HG03280 (cell line): ENCODE results near the gene PPP2R3C.
A peak's percentile ranks its signal among the peaks of the same experiment; 100 is the strongest.
"Not testable (repeated sequence)": the region's sequence is repeated elsewhere in the genome, so short reads cannot be mapped to it uniquely, and the experiment has no call there.

Experiments used
- ATAC-seq: cut with Tn5 transposase; IDR thresholded peaks from one replicate; pipeline ENCODE4 v1.9.1; 2021; ENCODE audit warnings: mild to moderate bottlenecking, moderate library complexity; ENCODE audit not compliant: unreplicated experiment

PPP2R3C gene

DNA sequence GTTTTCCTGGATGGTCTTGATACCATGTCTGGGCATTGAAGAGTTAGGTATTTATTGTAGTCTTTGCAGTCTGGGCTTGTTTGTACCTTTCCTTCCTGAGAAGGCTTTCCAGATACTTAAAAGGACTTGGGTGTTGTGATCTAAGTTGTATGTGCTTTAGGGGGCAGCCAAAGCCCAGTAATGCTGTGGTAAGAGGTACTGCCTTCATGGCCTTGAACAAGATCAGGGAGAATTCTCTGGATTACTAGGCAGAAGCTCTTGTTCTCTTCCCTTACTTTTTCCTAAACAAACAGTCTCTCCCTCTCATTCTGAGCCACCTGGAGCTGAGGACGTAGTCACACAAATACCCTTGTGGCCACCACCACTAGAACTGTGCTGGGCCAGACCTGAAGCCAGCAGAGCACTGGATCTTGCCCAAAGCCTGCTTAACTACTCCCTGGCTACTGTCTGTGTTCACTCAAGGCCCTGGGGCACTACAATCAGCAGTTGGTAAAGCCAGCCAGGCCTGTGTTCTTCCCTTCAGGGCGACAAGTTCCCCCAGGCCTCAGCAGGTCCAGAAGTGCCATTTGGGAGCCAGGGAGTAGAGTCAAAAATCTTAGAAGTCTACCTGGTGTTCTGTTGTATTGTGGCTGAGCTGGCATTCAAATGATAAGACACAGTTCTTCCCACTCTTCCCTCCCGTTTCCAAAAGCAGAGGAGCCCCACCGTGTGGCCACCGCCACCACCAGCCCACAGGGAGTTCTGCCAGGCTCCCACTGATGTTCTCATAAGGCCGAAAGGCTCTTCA lies 11.9 kb upstream of the PPP2R3C start:
- no peak for ATAC-seq

DNA sequence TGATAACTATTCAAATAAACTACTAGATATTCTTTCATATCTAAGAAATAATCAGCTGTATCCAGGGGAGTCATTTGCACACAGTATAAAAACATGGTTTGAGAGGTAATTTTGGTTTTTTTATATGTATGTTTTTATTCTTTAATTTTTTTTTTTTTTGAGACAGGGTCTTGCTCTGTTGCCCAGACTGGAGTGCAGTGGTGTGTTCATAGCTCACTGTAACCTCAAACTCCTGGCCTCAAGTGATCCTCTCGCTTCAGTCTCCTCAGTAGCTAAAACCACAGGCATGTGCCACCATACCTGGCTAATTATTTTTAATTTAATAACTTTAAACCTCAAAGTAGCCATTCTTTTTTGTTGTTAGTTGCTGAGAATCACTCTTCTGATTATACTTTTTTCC lies 2.3 kb upstream of the PPP2R3C start:
- ATAC-seq: no peak

DNA sequence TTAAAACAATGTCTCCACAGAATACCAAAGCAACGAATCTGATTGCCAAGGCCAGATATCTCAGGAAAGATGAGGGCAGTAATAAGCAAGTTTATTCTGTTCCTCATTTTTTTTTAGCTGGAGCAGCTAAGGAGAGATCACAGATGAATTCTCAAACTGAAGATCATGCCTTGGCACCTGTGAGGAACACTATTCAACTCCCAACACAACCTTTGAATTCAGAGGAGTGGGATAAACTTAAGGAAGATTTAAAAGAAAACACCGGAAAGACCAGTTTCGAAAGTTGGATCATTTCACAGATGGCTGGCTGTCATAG lies 1.6 kb upstream of the PPP2R3C start:
- no peak for ATAC-seq

DNA sequence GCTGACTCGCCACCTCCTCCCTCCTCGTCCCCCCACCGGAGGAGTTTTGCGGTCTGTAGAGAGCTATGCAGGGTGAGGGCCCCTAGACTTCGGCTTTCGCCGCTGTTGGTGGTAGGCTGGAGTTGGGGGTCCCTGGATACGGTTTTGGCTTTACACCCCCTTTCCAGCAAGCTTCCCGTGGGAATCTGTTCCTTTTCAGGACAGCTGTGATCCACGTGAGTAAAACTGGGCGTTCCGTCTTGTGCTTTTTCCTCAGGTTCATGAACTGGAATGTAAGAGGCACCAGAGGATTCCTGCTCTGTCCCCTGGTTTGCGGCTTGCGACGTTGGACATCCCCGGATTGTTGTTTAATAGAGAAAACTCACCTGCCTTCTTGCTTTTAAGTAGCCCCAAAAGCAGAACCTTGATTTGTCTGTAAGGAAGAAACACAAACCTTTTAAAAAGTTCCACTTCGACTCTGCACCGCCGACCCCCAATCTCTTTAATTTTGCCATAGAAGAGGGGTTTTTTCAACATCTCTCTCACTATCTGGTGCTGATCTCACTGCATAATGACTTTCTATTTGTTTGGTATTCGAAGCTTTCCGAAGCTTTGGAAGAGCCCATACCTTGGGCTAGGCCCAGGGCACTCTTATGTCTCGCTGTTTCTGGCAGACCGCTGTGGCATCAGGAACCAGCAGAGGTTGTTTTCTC lies 1.1 kb upstream of the PPP2R3C start:
- peak; percentile 31 for ATAC-seq

DNA sequence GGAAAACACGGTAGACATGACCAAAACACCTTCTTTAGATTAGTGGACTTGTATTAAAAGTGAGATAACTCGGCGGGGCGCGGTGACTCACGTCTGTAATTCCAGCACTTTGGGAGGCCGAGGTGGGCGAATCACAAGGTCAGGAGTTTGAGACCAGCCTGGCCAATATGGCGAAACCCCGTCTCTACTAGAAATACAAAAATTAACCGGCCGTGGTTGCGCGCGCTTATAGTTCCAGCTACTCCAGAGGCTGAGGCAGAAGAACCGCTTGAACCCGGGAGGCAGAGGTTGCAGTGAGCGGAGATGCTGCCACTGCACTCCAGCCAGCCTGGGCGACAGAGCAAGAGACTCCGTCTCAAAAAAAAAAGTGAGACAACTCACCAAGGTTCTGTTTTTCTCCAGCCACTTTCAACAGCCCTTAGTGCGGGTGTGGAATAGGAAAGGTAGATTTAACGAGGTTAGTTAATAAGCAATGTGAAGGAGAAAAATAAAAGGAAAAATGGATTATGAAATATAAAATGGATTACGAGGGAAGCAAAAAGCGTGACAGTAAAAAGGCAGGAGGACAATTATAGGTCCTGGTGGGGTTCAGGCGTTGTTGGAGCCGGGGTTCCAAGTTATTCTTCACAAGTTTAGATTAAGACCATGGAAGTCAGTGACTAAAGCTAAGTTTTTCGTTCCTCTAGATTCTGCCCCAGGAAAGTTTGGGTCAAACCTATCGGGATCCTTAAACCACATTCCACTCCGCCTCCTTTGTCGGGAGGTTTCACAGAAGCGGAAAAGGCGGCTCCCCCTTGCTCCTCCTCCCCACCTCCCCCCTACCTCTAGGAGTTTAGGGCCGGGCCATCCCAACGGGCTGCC lies 534 bp downstream of the PPP2R3C start:
- no peak for ATAC-seq

DNA sequence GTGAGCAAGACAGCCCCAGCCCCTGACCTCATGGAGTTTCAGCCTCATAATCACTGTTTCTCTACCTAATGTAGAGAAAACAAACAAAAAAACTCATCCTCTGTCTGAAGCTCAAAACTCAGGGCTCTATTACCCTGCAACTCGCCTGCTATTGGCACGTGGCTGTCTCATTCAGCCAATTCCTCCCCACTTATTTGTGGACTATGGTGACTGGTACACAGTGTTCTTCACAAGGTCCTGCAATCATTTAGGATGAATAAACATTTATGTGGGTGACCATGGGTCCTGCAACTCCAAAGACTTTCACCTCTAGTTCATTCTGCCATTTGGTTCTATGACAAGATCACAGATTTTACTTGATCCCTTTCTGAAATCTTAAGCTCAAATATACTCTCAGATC lies 4.7 kb downstream of the PPP2R3C start:
- no peak for ATAC-seq

DNA sequence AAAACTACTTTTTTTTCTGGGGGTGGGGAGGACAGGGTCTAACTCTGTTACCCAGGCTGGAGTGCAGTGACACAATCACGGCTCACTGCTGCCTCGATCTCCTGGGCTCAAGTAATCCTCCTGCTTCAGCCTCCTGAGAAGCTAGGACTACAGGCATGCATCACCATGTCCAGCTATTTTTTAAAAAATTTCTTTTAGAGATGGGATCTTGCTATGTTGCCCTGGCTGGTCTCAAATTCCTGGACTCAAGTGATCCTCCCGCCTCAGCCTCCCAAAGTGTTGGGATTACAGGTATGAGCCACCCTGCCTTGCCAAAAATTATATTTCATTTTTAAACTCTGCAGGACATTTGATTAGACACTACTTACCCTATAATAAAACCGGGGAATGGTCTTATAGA lies 5.5 kb downstream of the PPP2R3C start:
- ATAC-seq: no peak

DNA sequence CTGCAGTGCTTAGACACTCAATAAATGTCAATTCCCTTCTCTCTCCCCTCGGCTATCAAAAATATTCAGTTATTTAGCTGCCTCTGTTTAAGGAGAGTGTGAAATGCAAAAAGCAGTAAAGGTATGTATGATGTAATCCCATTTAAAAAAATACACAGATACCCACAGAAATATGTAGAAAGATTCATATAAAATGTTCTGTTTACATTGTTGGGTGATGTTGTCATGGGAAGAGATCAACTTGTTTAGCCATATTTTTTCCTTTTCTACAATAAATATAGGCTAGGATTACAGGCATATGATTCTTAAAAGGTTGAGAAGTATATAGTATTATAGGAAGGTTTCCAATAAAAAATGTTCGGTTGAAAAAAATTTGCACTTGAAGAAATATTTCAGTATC lies 7.8 kb downstream of the PPP2R3C start:
- ATAC-seq: no peak

DNA sequence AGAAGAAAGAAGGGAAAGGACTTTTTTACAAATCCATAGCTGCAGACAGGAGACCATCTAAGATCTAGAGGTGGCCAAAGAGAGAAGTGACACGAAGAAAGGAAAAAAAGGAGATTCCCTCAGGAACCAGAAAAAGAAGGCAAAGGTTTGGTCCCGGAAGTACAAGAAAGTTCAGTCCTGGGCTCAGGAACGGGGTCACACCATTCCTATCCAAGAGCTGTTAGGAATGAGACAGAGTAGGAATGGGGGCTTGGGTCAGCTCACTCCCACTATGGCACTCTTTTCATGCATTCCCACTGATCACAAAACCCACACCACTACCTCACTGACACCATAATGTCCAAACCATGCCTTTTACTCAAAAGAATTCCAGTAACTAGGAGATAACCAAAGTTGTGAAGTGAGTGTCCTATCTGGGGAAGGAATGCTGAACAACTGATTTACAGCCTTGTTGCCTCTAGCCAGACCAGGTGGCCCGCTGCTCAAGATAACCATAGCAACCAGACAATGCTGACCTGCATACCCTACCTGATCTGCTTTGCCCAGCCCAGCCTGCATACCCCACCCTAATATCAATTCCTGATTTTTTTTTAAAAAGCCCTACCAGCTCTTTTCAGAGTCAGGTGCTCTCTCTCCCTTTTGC lies 8.4 kb downstream of the PPP2R3C start:
- no peak for ATAC-seq

DNA sequence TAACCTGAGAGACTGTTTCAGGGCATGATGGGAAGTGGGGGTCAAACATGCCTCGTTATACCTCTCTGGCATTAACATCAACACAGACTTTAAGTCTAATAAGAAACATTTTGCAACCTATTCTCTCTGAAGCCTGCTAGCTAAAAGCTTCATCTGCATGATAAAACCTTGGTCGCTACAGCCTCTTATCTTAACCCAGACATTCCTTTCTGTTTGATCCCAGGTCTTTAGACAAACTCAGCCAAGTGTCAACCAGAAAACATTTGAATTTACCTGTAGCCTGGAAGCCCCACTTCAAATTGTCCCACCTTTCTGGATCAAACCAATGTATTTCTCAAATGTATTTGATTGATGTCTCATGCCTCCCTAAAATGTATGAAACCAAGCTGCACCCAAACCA lies 9.1 kb downstream of the PPP2R3C start:
- no peak for ATAC-seq

DNA sequence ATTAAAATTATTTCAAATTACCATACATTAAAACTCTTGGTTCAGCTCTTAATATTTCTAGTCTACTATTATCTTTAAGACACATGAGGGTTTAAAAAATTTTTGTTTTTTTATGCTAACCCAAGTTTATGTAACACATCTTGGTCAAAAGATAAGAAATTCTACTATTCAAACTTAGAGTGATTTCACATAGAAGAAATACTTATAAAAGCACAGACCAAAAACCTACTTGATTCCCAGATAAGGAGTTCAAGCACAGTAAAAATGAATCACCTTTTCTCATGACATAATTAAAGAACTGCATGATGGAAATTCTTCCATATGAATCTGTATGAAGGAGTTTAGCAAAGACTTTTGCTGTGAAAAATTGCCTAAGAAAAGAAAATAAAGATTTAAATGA lies 13.9 kb downstream of the PPP2R3C start:
- ATAC-seq: no peak

DNA sequence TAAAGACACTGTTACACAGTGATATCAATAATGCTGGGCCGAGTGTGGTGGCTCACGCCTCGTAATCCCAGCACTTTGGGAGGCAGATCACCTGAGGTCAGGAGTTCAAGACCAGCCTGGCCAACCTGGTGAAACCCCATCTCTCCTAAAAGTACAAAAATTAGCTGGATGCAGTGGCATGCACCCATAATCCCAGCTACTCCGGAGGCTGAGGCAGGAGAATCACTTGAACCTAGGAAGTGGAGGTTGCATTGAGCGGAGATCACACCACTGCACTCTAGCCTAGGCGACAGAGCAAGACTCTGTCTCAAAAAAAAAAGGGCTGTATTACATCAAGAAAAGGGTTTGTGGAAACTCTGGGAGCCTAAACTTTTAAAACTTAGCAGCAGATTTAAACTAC lies 27.1 kb downstream of the PPP2R3C start:
- ATAC-seq: not testable (repeated sequence)

DNA sequence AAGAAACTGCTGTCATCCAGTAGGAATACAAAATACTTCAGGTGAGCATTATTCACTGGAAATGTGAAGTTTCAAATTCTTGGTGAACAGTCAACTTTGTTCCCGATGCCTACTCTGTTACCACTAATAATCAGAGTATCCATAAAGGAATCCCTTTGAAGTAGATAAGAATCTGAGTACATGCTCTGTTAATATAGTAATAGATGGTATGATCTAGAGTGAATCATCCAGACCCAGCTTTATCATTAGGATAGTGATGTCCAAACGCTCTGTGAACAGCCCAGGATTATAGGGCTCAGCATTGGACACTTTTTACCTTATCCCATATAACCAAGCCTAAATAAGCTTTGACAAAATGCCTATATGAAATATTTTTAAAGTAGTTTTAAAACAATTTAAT lies 33.3 kb downstream of the PPP2R3C start:
- ATAC-seq: no peak

DNA sequence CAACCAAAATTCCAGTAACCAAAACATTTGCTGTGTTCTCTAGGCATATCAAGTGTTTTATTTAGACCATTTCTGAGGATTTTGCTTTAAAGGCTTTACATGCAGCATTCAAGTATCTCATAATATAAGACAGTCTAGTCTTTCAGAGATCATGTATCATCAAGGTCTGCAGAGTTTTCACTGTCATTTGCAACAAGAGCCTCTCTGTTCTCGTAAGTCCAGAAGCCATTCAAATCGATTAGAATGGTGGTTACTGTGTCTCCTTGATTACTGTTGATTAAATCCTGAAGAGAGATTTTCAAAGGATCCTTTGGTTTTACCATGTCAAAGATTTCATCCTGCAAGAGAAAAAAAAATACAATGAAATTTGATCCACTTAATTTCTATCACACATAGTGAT lies 36.3 kb downstream of the PPP2R3C start:
- ATAC-seq: no peak

DNA sequence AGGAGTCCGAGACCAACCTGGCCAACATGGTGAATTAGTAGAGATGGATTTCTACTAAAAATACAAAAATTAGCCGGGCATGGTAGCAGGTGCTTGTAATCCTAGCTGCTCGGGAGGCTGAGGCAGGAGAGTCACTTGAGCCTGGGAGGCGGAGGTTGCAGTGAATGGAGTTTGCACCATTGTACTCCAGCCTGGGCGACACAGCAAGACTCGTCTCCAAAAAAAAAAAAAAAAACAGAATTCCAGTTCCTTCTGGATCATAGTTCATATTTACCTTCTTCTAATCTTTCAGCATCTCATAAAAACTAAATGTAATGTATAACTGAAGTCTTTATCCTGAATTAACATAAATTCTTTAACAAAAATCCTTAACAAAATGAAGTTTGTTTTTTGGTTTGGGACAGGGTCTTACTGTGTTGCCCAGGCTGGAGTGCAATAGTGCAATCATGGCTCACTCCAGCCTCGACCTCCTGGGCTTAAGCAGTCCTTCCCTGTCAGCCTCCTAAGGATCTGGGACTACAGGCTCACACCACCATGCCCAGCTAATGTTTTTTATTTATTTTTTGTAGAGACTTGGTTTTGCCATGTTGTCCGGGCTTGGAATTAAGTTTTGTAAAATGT lies 38.1 kb downstream of the PPP2R3C start:
- no peak for ATAC-seq

DNA sequence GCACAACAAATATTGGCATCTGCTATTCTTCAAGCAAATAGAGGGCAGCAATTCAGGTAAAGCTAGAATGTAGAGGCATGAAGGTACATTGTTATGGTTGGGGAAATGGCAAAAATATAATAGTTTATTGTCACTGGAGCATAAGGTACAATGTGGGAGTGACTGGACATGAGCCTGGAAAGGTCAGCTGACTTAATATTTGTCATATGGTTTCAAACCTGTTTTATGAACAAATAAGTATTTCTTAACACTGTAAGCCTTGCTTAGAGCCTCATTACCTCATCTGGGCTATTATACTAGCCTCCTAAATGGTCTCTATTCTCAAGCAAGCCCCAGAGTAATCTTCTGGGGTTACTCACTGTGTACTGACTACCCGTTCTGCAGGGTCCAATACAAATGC lies 42.0 kb downstream of the PPP2R3C start:
- ATAC-seq: no peak

DNA sequence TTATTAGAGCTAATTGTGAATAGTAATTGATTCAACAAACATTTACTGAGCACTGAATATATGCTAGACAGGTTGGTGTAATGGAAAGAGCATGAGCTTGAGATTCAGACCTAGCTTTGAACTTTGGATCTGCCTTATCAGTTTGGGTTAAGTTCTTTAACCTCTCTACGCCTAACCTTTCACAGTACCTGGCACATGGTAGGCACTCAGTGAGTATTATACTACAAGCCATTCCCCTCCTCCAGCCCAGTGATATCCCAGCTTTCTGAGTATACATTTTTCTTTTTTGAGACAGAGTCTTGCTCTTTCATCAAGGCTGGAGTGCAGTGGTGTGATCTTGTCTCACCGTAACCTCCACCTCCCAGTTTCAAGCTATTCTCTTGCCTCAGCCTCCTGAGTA lies 43.7 kb downstream of the PPP2R3C start:
- no peak for ATAC-seq

DNA sequence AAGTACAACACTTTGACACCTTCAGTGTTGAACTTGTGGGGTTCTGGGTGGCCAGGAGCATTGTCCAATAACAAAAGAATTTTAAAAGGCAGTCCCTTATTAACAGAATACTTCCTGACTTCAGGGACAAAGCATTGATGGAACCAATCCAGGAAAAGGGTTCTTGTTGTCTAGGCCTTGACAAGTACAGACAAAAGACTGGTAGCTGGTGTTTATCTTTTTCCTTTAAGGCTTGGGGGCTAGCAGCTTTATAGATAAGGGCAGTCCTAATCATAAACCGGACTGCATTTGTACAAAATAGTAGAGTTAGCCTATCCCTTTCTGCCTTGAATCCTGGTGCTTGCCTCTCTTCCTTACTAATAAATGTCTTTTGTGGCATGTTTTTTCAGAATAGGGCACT lies 48.3 kb downstream of the PPP2R3C start:
- no peak for ATAC-seq

DNA sequence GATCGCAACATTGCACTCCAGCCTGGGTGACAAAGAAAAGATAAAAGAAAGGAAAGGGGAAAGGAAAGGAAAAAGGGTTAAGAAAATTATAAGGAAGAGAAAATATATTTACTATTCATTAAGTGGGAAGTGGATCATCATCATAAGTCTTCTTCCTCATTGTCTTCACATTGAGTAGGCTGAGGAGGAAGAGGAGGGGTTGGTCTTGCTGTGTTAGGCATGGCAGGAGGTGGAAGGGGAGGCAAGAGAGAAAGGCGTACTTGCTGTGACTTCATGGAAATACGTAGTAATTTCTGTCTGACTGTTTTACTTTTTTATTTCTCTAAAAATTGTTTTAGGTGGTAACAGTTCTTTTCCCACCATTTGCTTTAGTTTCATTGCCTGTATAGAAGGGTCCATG lies 49.6 kb downstream of the PPP2R3C start:
- ATAC-seq: no peak

DNA sequence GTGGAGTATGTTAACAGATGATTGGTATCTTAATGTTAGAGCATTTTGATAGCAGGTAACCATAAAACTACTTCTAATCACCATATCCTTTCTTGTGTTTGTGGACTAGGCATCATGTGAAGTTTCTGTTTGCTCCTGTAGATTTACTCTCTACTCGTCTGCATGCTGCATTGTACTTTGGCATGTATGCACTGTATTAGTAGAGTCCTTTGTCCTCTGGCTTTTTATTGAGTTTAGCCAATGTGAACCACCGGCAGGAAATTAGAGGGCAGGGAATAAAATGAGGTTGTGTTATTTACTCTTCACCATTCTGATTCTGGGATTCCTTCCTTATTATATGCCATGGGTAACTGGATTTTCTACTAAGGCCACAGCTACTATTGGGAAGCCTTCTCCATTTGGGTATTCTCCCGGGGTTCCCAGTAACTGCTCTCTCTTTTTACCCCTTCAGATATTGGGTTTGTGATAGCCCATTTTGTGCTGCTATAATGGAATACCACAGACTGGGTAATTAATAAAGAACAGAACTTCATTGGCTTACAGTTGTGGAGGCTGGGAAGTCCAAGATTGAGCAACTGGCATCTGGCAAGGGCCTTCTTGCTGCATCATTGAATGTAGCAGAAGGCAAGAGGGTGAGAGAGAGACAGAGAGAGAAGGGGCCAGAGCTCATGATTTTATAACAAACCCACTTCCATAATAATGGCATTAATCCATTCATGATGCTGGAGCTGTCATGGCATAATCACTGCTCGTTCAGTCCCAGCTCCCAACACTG lies 53.4 kb downstream of the PPP2R3C start:
- no peak for ATAC-seq
